Pancreas (tissue), 10 donors: Measurements from ENCODE around the gene SGPL1. TPM values are rescaled to one million over a fixed set of nuclear protein-coding genes. Genes with fewer than 3 reads are reported as not detected.

Experiments used
- ATAC-seq, 4 donors: fragments of 200-7000 bp; cut with Tn5 transposase; one replicate each; pipeline versions ENCODE4 v1.8.0 to v1.9.1; 2020; ENCODE audit warnings: mild to moderate bottlenecking in 4 of 4, moderate library complexity in 4 of 4
- DNase-seq, 6 donors: peaks; one replicate each; pipeline ENCODE4 v3.0.0-alpha.2; 2020
- FAIRE-seq: peaks from 2 replicates; lab custom pipeline; 2012; peaks lifted over from hg19 to GRCh38; lab: Jason Lieb, UNC
- H3K27ac ChIP-seq, 4 donors: fragments of 200-600 bp; sonication (generic); 1 replicate in 3 of 4; 2 replicates in 1 of 4; pipeline versions ENCODE4 v1.5.0 to v1.8.0; 2020
- H3K27me3 ChIP-seq, 4 donors: fragments of 200-600 bp; one replicate each; pipeline ENCODE4 v1.8.0; 2021
- H3K36me3 ChIP-seq, 3 donors: fragments of 200-600 bp; sonication (generic) in 1 of 3; one replicate each; pipeline versions ENCODE4 v1.5.0 to v1.8.0; 2020 to 2021
- H3K4me1 ChIP-seq, 3 donors: fragments of 200-600 bp; one replicate each; pipeline ENCODE4 v1.8.0; 2021
- H3K4me3 ChIP-seq, 4 donors: fragments of 200-600 bp; sonication (generic) in 2 of 4; one replicate each; pipeline versions ENCODE4 v1.5.0 to v1.8.0; 2020 to 2021
- H3K9me3 ChIP-seq, 4 donors: fragments of 200-600 bp; one replicate each; pipeline ENCODE4 v1.8.0; 2021
- WGBS, 2 donors: extraction: QIAGEN DNeasy Blood & Tissue Kit; methylation state at CpG; one replicate each; pipeline ENCODE4 v1.1.7; 2013; 5-methylcytosine and 5-hydroxymethylcytosine counted together
- intact Hi-C, 3 donors: fragments of 100-400 bp; cut with DNase I; formaldehyde crosslinking; loops; one replicate each; pipeline versions ENCODE4 v1.11.1 to v1.14.2; 2022
- polyA plus RNA-seq, 2 donors: library from polyadenylated mRNA; stranded (reverse); fragments of 200-250 nt; gene quantifications; one replicate each; pipeline ENCODE4 v1.2.3, GENCODE V29; 2013
- total RNA-seq, 6 donors: library from RNA; stranded (reverse); fragmentation: NEBNext Ultra II Directional in 4 of 6; extraction: Animal tissue kit (Norgen Biotek cat#: 25700) in 4 of 6; gene quantifications; one replicate each; pipeline versions ENCODE4 v1.2.1 to v1.2.4, GENCODE V29; 2021 to 2023
- TF ChIP-seq, protein P1 (sequence below), 4 donors: fragments of 200-600 bp; sonication (generic) in 3 of 4; IDR thresholded peaks; one replicate each; pipeline versions ENCODE4 v1.5.0 to v1.8.0; 2021; ENCODE audit warnings: antibody characterized with exemption in 4 of 4
- donor health status: healthy with polysubstance abuse.
- donor health status: DM: no; HTN: no; CAD: no; lungs with moderate emphysema.
- donor health status: DM: no; HTN: no; CAD: no.
- donor health status: control.
- donor health status: control.
- donor health status: Bipolar disorder and iron deficiency.
- donor health status: DM: yes; HTN: yes; CAD: no.
- donor health status: DM: no; HTN: no; CAD: no.
- donor health status: DM: no; HTN: no; CAD: no.
- donor health status: DM: yes; HTN: yes; CAD: no.

The SGPL1 gene
- total and polyA plus RNA-seq, 8 donors = 12.0 to 55.8 (median 30.1) TPM

DNA sequence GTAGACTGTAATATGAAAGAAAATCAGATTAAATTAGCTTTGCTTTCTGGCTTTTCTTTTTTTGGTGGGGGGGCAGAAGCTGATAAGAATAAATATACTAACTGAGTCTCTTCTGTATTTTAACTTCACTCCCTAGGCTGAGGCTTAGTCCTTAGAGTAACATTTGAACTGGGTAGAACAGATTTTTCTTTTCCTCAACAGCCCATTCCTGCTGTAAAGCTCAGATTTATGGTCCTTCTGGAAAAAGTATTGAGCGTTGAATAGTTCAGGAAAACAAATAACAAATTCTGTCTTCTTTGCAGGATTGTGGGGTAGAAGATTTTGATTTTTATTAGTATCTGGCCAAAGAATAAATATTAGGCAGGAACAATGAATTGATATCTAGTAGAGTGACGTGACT lies 17.9 kb downstream of the SGPL1 start:
- ATAC-seq (no peak), FAIRE-seq (no peak), DNase-seq (no peak)
- no peaks in the 10 kb centered on the region for H3K36me3 ChIP-seq
- H3K4me1 ChIP-seq = peaks cover 12 to 35% (median 25%) of the 10 kb centered on the region in 3 donors
- WGBS, 2 donors = 52 to 89% methylated on average over 2 of the region's 2 CpGs
- intact Hi-C loops = no loop called here
- TF ChIP-seq, protein P1, sequence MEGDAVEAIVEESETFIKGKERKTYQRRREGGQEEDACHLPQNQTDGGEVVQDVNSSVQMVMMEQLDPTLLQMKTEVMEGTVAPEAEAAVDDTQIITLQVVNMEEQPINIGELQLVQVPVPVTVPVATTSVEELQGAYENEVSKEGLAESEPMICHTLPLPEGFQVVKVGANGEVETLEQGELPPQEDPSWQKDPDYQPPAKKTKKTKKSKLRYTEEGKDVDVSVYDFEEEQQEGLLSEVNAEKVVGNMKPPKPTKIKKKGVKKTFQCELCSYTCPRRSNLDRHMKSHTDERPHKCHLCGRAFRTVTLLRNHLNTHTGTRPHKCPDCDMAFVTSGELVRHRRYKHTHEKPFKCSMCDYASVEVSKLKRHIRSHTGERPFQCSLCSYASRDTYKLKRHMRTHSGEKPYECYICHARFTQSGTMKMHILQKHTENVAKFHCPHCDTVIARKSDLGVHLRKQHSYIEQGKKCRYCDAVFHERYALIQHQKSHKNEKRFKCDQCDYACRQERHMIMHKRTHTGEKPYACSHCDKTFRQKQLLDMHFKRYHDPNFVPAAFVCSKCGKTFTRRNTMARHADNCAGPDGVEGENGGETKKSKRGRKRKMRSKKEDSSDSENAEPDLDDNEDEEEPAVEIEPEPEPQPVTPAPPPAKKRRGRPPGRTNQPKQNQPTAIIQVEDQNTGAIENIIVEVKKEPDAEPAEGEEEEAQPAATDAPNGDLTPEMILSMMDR (IDR thresholded peaks at IDR 0.05) = no peak
- H3K9me3 ChIP-seq = no peaks in the 10 kb centered on the region
- no peaks in the 10 kb centered on the region for H3K27me3 ChIP-seq
- H3K4me3 ChIP-seq = no peak overlapping the region
- H3K27ac ChIP-seq = no peak overlapping the region

DNA sequence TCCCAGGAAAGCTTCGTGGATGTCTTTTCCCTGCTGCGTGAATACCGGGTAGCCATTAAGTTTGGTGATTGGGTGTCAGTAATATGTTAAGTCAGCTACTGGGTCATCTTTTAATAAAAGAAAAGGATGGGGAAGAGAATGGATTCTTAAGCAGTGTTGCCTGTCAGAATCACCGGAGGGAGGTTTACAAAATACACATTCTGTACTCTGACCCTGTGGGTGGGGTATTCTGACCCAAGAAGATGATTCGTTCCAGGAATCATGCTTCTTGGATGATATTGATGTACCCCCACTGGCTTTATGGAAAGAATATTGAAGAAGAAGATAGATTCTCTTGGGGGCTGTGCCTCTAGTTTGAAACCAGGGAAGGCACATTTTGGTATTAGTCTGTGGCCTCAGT lies 18.3 kb downstream of the SGPL1 start:
- no peak for DNase-seq
- no peak overlapping the region for H3K4me3 ChIP-seq
- 80 to 92% methylated on average over 5 of the region's 5 CpGs for WGBS, 2 donors
- H3K36me3 ChIP-seq = no peaks in the 10 kb centered on the region
- intact Hi-C loops = no loop called here
- TF ChIP-seq, protein P1 (IDR thresholded peaks at IDR 0.05) = no peak
- H3K9me3 ChIP-seq = no peaks in the 10 kb centered on the region
- ATAC-seq = no peak
- H3K4me1 ChIP-seq = peaks cover 12 to 35% (median 25%) of the 10 kb centered on the region in 3 donors
- no peaks in the 10 kb centered on the region for H3K27me3 ChIP-seq
- FAIRE-seq = no peak
- H3K27ac ChIP-seq = no peak overlapping the region

DNA sequence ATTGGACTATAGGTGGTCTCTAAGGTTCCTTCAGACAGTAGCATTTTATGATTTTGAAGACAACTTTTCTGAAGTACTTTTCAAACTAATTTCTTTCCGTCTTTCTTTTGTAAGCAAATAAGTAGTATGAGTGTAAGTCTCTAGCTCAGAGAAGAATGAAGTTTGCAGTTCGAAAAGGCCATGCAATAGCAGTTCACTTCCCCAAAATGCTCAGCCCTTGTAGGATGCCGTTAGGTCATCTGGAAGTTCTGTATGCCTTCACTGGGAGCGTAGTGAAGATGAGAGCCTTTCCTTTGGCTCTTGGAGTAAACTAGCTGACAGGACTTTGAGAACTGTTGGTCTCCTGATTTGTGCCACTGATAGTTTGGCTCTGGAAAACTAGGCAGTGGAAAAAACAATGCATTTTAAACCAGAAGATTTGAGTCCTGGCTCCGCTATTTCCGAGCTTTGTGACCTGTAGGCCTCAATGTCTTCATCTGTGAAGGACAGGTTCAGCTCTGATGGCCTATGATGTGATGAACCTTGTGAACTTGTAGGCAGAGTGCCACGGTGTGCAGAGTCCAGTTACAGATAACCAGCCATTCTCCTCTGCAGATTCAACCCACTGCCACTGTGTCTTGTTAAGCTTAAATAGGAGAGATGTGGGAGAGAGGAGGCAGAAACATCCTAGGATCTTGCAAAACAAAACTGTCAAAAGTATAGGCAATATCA lies 18.8 kb downstream of the SGPL1 start:
- DNase-seq (no peak), FAIRE-seq (no peak), ATAC-seq (no peak)
- 77 to 83% methylated on average over 7 of the region's 7 CpGs for WGBS, 2 donors
- Histone ChIP-seq H3K4me3 (no peak overlapping the region), H3K4me1 (peaks cover 12 to 35% (median 25%) of the 10 kb centered on the region in 3 donors), H3K9me3 (no peaks in the 10 kb centered on the region), H3K27me3 (no peaks in the 10 kb centered on the region), H3K36me3 (no peaks in the 10 kb centered on the region), H3K27ac (no peak overlapping the region)
- TF ChIP-seq, protein P1 (IDR thresholded peaks at IDR 0.05) = no peak
- intact Hi-C loops = no loop called here

DNA sequence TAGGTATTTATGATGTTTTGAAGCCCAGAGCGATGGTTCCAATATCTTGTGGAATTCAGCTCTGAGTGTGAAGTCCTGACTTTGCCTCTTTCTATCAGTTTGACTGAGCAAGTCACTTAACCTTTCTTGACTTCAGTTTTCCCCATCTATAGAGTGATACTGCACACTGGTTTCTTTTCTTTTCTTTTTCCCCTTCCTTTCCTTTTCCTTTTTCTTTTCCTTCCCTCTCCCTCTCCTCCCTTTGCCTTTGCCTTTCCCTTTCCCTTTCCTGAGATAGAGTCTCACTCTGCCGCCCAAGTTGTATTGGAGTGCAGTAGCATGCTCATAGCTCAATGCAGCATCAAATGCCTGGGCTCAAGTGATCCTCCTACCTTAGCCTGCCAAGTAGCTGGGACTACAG lies 20.6 kb downstream of the SGPL1 start:
- WGBS, 2 donors = 89 to 91% methylated on average over 2 of the region's 2 CpGs
- Histone ChIP-seq H3K27ac (no peak overlapping the region), H3K4me3 (no peak overlapping the region), H3K4me1 (peaks cover 12 to 29% (median 18%) of the 10 kb centered on the region in 3 donors), H3K36me3 (no peaks in the 10 kb centered on the region), H3K9me3 (no peaks in the 10 kb centered on the region), H3K27me3 (no peaks in the 10 kb centered on the region)
- DNase-seq (no peak), FAIRE-seq (no peak), ATAC-seq (no peak)
- TF ChIP-seq, protein P1 (IDR thresholded peaks at IDR 0.05) = no peak
- intact Hi-C loops = no loop called here

DNA sequence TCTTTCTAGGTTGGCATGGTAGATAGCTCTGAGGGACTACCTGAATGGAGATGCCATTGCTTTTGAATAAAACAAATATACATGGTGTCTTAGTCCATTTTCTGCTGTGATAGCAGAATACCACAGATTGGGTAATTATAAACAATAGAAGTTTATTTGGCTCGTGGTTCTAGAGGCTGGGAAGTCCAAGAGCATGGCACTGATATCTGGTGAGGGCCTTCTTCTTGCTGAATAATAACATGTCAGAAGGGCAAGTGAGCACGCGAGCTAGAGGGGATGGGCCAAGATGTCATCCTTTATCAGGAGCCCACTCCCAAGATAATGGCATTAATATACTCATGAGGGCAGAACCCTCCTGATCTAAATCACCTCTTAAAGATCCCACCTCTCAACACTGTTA lies 21.9 kb downstream of the SGPL1 start:
- no peaks in the 10 kb centered on the region for H3K9me3 ChIP-seq

More for the DNA sequence above, 21.9 kb downstream of the SGPL1 start:
- no peak for ATAC-seq
- Histone ChIP-seq H3K4me3 (no peak overlapping the region), H3K27me3 (no peaks in the 10 kb centered on the region), H3K36me3 (no peaks in the 10 kb centered on the region), H3K27ac (no peak overlapping the region), H3K4me1 (peaks cover 3 to 16% (median 10%) of the 10 kb centered on the region in 3 donors)
- 98 to 100% methylated on average over 3 of the region's 3 CpGs for WGBS, 2 donors
- no peak for DNase-seq
- no peak for FAIRE-seq
- intact Hi-C loops = no loop called here
- TF ChIP-seq, protein P1 (IDR thresholded peaks at IDR 0.05) = no peak
